ENCODE results near the gene DHRS2.

DNA sequence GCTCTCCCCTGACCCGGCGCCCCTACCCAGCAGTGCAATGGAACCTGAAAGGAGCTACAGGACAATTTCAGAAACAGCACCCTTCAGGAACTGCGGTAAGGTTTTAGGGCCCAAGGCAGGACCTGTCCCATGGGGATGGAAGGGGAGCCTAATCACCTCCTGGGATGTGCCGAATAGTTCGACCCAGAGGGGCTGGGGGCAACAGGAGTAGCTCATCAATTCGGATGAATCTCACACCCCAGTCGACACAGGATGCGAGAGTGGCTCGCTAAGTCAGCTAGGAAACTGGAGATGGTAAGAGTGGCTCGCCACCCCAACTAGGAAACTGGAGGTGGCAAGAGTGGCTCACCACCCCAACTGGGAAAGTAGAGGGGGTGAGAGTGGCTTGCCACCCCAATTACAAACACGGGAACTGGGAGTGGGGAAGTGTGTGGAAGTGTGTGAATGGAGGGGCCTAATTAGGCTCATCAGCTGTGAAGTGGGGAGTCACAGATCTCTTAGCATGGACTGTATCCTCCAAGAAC lies 57.1 kb downstream of the DHRS2 start:
- TF ChIP-seq, protein P1, sequence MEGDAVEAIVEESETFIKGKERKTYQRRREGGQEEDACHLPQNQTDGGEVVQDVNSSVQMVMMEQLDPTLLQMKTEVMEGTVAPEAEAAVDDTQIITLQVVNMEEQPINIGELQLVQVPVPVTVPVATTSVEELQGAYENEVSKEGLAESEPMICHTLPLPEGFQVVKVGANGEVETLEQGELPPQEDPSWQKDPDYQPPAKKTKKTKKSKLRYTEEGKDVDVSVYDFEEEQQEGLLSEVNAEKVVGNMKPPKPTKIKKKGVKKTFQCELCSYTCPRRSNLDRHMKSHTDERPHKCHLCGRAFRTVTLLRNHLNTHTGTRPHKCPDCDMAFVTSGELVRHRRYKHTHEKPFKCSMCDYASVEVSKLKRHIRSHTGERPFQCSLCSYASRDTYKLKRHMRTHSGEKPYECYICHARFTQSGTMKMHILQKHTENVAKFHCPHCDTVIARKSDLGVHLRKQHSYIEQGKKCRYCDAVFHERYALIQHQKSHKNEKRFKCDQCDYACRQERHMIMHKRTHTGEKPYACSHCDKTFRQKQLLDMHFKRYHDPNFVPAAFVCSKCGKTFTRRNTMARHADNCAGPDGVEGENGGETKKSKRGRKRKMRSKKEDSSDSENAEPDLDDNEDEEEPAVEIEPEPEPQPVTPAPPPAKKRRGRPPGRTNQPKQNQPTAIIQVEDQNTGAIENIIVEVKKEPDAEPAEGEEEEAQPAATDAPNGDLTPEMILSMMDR (conservative IDR thresholded peaks at IDR 0.05; ENCODE audit: low read length), result no peak
- no peak for TF ChIP-seq EZH2phosphoT487 (IDR thresholded peaks at IDR 0.05; ENCODE audit: borderline replicate concordance, low read depth, low read length)

Data from OCI-LY7 (cell line).